Mesenchymal stem cell (in vitro differentiated cells and primary cell): ENCODE data around the gene SERGEF.

Experiments used
- DNase-seq: peaks from one replicate; pipeline ENCODE4 v3.0.0-alpha.2; 2013
- H2AFZ ChIP-seq: one replicate; pipeline ENCODE4 v1.6.1; 2013; ENCODE audit warnings: low read depth, mild to moderate bottlenecking, control low read depth, inconsistent platforms, low read length, moderate library complexity
- H2AK5ac ChIP-seq: 2 replicates; pipeline ENCODE4 v1.6.1; 2013; ENCODE audit warnings: low read length, moderate library complexity, mild to moderate bottlenecking, inconsistent platforms; ENCODE audit not compliant: severe bottlenecking
- H2BK120ac ChIP-seq: one replicate; pipeline ENCODE4 v1.6.1; 2013; ENCODE audit warnings: low read depth, mild to moderate bottlenecking, inconsistent platforms, low read length, moderate library complexity
- H2BK12ac ChIP-seq, 2 experiments: one replicate each; pipeline ENCODE4 v1.6.1; 2013; ENCODE audit warnings: inconsistent platforms in 2 of 2, low read length in 2 of 2, mild to moderate bottlenecking in 2 of 2, moderate library complexity in 2 of 2, control low read depth in 1 of 2
- H2BK15ac ChIP-seq: one replicate; pipeline ENCODE4 v1.6.1; 2013; ENCODE audit warnings: mild to moderate bottlenecking, low read depth, inconsistent platforms; ENCODE audit not compliant: poor library complexity, severe bottlenecking
- H2BK5ac ChIP-seq: 2 replicates; pipeline ENCODE4 v1.6.1; 2013; ENCODE audit warnings: low read depth, mild to moderate bottlenecking, low read length, control low read depth, inconsistent platforms; ENCODE audit not compliant: poor library complexity, severe bottlenecking
- H3K14ac ChIP-seq, 2 experiments: one replicate each; pipeline ENCODE4 v1.6.1; 2013; ENCODE audit warnings: inconsistent platforms in 2 of 2, low read length in 2 of 2, control low read depth in 1 of 2, mild to moderate bottlenecking in 1 of 2, moderate library complexity in 1 of 2
- H3K18ac ChIP-seq, 2 experiments: one replicate each; pipeline ENCODE4 v1.6.1; 2013; ENCODE audit warnings: inconsistent platforms in 2 of 2, low read length in 2 of 2, control low read depth in 1 of 2, low read depth in 1 of 2, mild to moderate bottlenecking in 1 of 2
- H3K23ac ChIP-seq, 2 experiments: one replicate each; pipeline ENCODE4 v1.6.1; 2013; ENCODE audit warnings: inconsistent platforms in 2 of 2, low read length in 2 of 2, mild to moderate bottlenecking in 2 of 2, moderate library complexity in 2 of 2, control low read depth in 1 of 2
- H3K27ac ChIP-seq: 2 replicates; pipeline ENCODE4 v1.5.1; 2013; ENCODE audit warnings: mild to moderate bottlenecking, moderate library complexity, low read length, control low read depth, inconsistent platforms; ENCODE audit not compliant: poor library complexity, severe bottlenecking
- H3K27me3 ChIP-seq, 2 experiments: 2 replicates each; pipeline versions ENCODE4 v1.6.1 to v1.7.0; 2013; ENCODE audit warnings: low read length in 2 of 2, mild to moderate bottlenecking in 2 of 2, moderate library complexity in 2 of 2, control low read depth in 1 of 2, inconsistent platforms in 1 of 2; ENCODE audit not compliant: control insufficient read depth in 1 of 2, insufficient read depth in 1 of 2
- H3K36me3 ChIP-seq, 2 experiments: 2 replicates each; pipeline versions ENCODE4 v1.6.1 to v1.7.0; 2013; ENCODE audit warnings: low read length in 2 of 2, control low read depth in 1 of 2, inconsistent platforms in 1 of 2, low read depth in 1 of 2, mild to moderate bottlenecking in 1 of 2; ENCODE audit not compliant: insufficient read depth in 2 of 2, control insufficient read depth in 1 of 2
- H3K4ac ChIP-seq, 2 experiments: one replicate each; pipeline ENCODE4 v1.6.1; 2013; ENCODE audit warnings: inconsistent platforms in 2 of 2, low read length in 2 of 2, mild to moderate bottlenecking in 2 of 2, moderate library complexity in 2 of 2, control low read depth in 1 of 2, low read depth in 1 of 2
- H3K4me1 ChIP-seq: 2 replicates; pipeline ENCODE4 v1.6.1; 2013; ENCODE audit warnings: low read depth, low read length, control low read depth; ENCODE audit not compliant: control insufficient read depth, insufficient read depth
- H3K4me2 ChIP-seq: 2 replicates; pipeline ENCODE4 v1.6.1; 2013; ENCODE audit warnings: low read length, mild to moderate bottlenecking, inconsistent platforms; ENCODE audit not compliant: poor library complexity, severe bottlenecking
- H3K4me3 ChIP-seq, 2 experiments: 2 replicates each; pipeline versions ENCODE4 v1.5.1 to v1.7.0; 2013; ENCODE audit warnings: low read length in 2 of 2, mild to moderate bottlenecking in 2 of 2, control low read depth in 1 of 2, low read depth in 1 of 2; ENCODE audit not compliant: insufficient read depth in 1 of 2
- H3K79me1 ChIP-seq: replicated peaks from 2 replicates; pipeline ENCODE4 v1.6.1; 2013; ENCODE audit warnings: mild to moderate bottlenecking, control low read depth, low read length, inconsistent platforms; ENCODE audit not compliant: poor library complexity, severe bottlenecking
- H3K9ac ChIP-seq: 2 replicates; pipeline ENCODE4 v1.7.0; 2013; ENCODE audit warnings: mild to moderate bottlenecking, low read length, moderate library complexity
- H3K9me3 ChIP-seq: 2 replicates; pipeline ENCODE4 v1.7.0; 2013; ENCODE audit warnings: mild to moderate bottlenecking, low read length; ENCODE audit not compliant: control insufficient read depth
- H4K8ac ChIP-seq: one replicate; pipeline ENCODE4 v1.6.1; 2013; ENCODE audit warnings: inconsistent platforms, mild to moderate bottlenecking, low read length, moderate library complexity
- H4K91ac ChIP-seq: one replicate; pipeline ENCODE4 v1.6.1; 2013; ENCODE audit warnings: mild to moderate bottlenecking, low read length, inconsistent platforms
- WGBS: methylation state at CpG from one replicate; pipeline ENCODE4 v1.1.7; 2013; ENCODE audit warnings: mixed read lengths; 5-methylcytosine and 5-hydroxymethylcytosine counted together

SERGEF gene

GRCh38 chr11:17786824-17787525 is 225.9 kb downstream of the SERGEF start:
- H3K27me3 ChIP-seq, result no peaks in the 10 kb centered on the region
- no peaks in the 10 kb centered on the region for H3K9me3 ChIP-seq
- no peak overlapping the region for H3K9ac ChIP-seq
- H3K18ac ChIP-seq, result no peak overlapping the region
- H3K23ac ChIP-seq, result no peak overlapping the region
- H2AK5ac ChIP-seq, result no peak overlapping the region
- H3K4me2 ChIP-seq, result no peak overlapping the region
- no peak overlapping the region for H3K4me3 ChIP-seq
- H3K79me1 ChIP-seq, result no peaks in the 10 kb centered on the region
- H3K4ac ChIP-seq, result no peak overlapping the region
- H4K91ac ChIP-seq, result no peak overlapping the region
- no peak overlapping the region for H2BK15ac ChIP-seq
- H4K8ac ChIP-seq, result no peak overlapping the region
- H3K27ac ChIP-seq, result no peak overlapping the region
- H2AFZ ChIP-seq, result no peak overlapping the region
- no peak overlapping the region for H3K14ac ChIP-seq
- no peak overlapping the region for H2BK5ac ChIP-seq
- H3K36me3 ChIP-seq, result peaks cover 0 to 2% of the 10 kb centered on the region in 2 experiments
- H2BK12ac ChIP-seq, result no peak overlapping the region
- WGBS, result 67% methylated on average over 14 of the region's 14 CpGs
- peak; percentile 77 for DNase-seq
- H2BK120ac ChIP-seq, result no peak overlapping the region
- peaks cover 4% of the 10 kb centered on the region for H3K4me1 ChIP-seq

- H3K23ac ChIP-seq, result no peak overlapping the region
- no peak overlapping the region for H2BK12ac ChIP-seq
- WGBS, result 88% methylated on average over 4 of the region's 4 CpGs
- H3K14ac ChIP-seq, result no peak overlapping the region
- H3K4ac ChIP-seq, result no peak overlapping the region
- DNase-seq, result no peak
- H3K9me3 ChIP-seq, result no peaks in the 10 kb centered on the region
- peaks cover 0 to 2% of the 10 kb centered on the region in 2 experiments for H3K36me3 ChIP-seq
- no peak overlapping the region for H3K4me3 ChIP-seq
- H3K4me2 ChIP-seq, result no peak overlapping the region
- peaks cover 0 to 14% of the 10 kb centered on the region in 2 experiments for H3K27me3 ChIP-seq
- peaks cover 4% of the 10 kb centered on the region for H3K4me1 ChIP-seq
- no peak overlapping the region for H2BK15ac ChIP-seq
- no peak overlapping the region for H3K9ac ChIP-seq
- no peak overlapping the region for H2BK120ac ChIP-seq
- H2AFZ ChIP-seq, result no peak overlapping the region
- no peak overlapping the region for H3K27ac ChIP-seq
- no peak overlapping the region for H4K91ac ChIP-seq
- no peaks in the 10 kb centered on the region for H3K79me1 ChIP-seq
- no peak overlapping the region for H3K18ac ChIP-seq
- H2BK5ac ChIP-seq, result no peak overlapping the region
- H4K8ac ChIP-seq, result no peak overlapping the region
- H2AK5ac ChIP-seq, result no peak overlapping the region
Observed at GRCh38 chr11:17783878-17784277, 229.0 kb downstream of the SERGEF start.

- no peak overlapping the region for H3K4me2 ChIP-seq
- H3K79me1 ChIP-seq, result no peaks in the 10 kb centered on the region
- no peak for DNase-seq
- no peak overlapping the region for H3K14ac ChIP-seq
- no peak overlapping the region for H4K8ac ChIP-seq
- peaks cover 0 to 2% of the 10 kb centered on the region in 2 experiments for H3K36me3 ChIP-seq
- no peak overlapping the region for H2AFZ ChIP-seq
- no peak overlapping the region for H3K9ac ChIP-seq
- H3K27ac ChIP-seq, result no peak overlapping the region
- peaks cover 4% of the 10 kb centered on the region for H3K4me1 ChIP-seq
- no peak overlapping the region for H2BK15ac ChIP-seq
- no peak overlapping the region for H4K91ac ChIP-seq
- H3K9me3 ChIP-seq, result no peaks in the 10 kb centered on the region
- no peak overlapping the region for H3K4me3 ChIP-seq
- H3K23ac ChIP-seq, result no peak overlapping the region
- H2BK5ac ChIP-seq, result no peak overlapping the region
- no peak overlapping the region for H2BK12ac ChIP-seq
- H2AK5ac ChIP-seq, result no peak overlapping the region
- H3K18ac ChIP-seq, result no peak overlapping the region
- H2BK120ac ChIP-seq, result no peak overlapping the region
- WGBS, result 81% methylated on average over 4 of the region's 4 CpGs
- peaks cover 0 to 14% of the 10 kb centered on the region in 2 experiments for H3K27me3 ChIP-seq
- H3K4ac ChIP-seq, result no peak overlapping the region
Observed at GRCh38 chr11:17782603-17783337, 230.1 kb downstream of the SERGEF start.

GRCh38 chr11:17782145-17782544 is 230.7 kb downstream of the SERGEF start:
- no peak for DNase-seq
- no peak overlapping the region for H2BK120ac ChIP-seq
- no peaks in the 10 kb centered on the region for H3K79me1 ChIP-seq
- H3K4me2 ChIP-seq, result no peak overlapping the region
- H2AFZ ChIP-seq, result no peak overlapping the region
- H4K91ac ChIP-seq, result no peak overlapping the region
- H3K36me3 ChIP-seq, result peaks cover 0 to 2% of the 10 kb centered on the region in 2 experiments
- 94% methylated on average over 12 of the region's 12 CpGs for WGBS
- H3K4ac ChIP-seq, result no peak overlapping the region
- H3K9me3 ChIP-seq, result no peaks in the 10 kb centered on the region
- no peak overlapping the region for H3K4me3 ChIP-seq
- H2BK15ac ChIP-seq, result no peak overlapping the region
- no peak overlapping the region for H3K27ac ChIP-seq
- H3K23ac ChIP-seq, result no peak overlapping the region
- H2AK5ac ChIP-seq, result no peak overlapping the region
- no peak overlapping the region for H3K18ac ChIP-seq
- no peak overlapping the region for H3K9ac ChIP-seq
- no peak overlapping the region for H2BK5ac ChIP-seq
- H3K27me3 ChIP-seq, result peaks cover 0 to 14% of the 10 kb centered on the region in 2 experiments
- H4K8ac ChIP-seq, result no peak overlapping the region
- H2BK12ac ChIP-seq, result no peak overlapping the region
- H3K4me1 ChIP-seq, result peaks cover 3% of the 10 kb centered on the region
- no peak overlapping the region for H3K14ac ChIP-seq
